ENCODE measurements around the gene HCFC2.

- TF ChIP-seq EZH2phosphoT487 (IDR thresholded peaks at IDR 0.05; ENCODE audit: insufficient read depth, low read depth) (no peak), EZH2 (IDR thresholded peaks at IDR 0.05; ENCODE audit: insufficient read depth, poor library complexity, severe bottlenecking) (no peak)
Observed at GRCh38 chr12:104137001-104137901, 72.9 kb downstream of the HCFC2 start.

All from GM23248 (cell line).